ENCODE data around the gene C12orf56.
"Not testable (repeated sequence)": the region's sequence is repeated elsewhere in the genome, so short reads cannot be mapped to it uniquely, and the experiment has no call there.

The C12orf56 gene

DNA sequence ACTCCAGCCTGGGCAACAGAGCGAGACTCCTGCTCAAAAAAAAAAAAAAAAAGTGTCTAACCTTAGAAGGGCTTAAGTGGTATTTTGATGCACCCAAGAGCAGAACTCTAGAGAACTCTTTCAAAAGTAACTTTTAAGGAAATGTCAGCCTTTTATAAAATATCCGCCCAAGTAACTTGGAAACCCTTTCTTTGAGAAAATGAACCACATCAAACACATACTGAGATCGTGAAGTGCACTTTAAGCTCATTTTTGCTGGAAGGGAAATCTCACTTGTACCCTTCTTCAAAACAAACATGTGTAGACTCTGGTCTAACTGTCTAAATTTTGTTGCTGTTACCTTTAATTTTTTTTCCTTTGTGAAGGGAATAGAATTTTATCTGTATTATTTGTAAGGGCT, 5.5 kb downstream of the C12orf56 start:
- no peak for DNase-seq

DNA sequence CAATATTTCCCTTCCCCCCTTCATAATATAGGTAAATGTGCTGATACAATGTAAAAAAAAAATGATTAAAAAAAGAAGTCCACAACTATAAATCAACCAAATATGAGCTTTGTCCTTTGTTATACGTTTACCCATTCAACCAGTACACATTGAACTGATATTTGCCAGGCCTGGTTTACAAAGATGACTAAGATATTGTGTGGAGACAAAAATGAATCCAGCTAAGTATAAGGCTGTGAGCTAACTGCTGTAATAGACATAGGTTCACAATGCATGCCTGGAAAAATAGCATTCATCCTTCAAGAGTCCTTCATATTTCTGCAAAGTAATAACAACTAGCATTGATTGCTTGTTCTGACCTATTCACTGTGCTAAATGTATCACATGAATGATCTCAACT, 6.9 kb downstream of the C12orf56 start:
- no peak for DNase-seq

DNA sequence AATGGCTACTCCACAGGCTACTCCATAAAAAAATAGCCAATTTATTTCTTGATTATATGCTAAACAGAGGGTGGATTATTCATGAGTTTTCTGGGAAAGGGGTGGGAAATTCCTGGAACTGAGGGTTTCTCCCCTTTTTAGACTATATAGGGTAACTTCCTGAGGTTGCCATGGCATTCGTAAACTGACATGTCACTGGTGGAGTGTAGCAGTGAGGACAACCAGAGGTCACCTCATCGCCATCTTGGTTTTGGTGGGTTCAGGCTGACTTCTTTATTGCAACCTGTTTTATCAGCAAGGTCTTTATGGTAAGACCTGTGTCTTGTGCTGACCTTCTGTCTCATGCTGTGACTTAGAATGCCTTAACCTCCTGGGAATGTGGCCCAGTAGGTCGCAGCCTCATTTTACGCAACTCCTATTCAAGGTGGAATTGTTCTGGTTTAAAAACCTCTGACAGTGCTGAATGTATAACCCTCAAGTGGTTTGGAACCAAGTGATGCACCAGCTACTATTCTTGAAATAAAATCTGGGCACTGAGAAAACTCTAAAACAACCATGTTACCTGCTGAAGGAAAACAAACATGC, 27.7 kb downstream of the C12orf56 start:
- DNase-seq, result no peak

DNA sequence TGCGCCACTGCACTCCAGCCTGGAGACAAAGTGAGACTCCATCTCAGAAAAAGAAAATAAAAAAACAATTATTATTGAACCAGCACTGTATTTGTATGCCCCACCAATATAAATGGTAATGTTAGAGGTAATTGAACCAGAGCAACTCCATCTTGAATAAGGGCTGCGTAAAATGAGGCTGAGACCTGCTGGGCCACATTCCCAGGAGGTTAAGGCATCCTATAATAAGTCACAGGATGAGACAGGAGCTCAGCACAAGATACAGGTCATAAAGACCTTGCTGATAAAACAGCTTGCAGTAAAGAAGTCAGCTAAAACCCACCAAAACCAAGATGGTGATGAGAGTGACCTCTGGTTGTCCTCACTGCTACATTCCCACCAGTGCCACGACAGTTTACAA, 29.4 kb downstream of the C12orf56 start:
- DNase-seq, result not testable (repeated sequence)

DNA sequence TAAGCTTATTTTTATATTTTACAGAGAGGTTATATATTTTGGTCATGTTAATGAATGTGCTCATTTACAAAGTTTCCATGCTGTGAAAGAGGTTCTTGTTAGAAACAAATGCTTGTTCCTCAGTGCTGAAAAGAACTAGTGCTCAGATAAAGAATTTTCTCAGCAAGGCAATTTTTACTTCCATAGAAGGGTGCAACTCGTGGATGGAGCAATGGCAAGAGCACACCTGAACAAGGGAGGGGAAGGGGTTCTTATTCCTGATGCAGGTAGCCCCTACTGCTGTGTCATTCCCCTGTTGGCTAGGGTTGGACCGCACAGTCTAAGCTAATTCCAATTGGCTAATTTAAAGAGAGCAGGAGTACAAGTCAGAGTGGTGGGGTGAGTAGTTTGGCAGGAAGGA, 34.3 kb downstream of the C12orf56 start:
- DNase-seq, result not testable (repeated sequence)

DNA sequence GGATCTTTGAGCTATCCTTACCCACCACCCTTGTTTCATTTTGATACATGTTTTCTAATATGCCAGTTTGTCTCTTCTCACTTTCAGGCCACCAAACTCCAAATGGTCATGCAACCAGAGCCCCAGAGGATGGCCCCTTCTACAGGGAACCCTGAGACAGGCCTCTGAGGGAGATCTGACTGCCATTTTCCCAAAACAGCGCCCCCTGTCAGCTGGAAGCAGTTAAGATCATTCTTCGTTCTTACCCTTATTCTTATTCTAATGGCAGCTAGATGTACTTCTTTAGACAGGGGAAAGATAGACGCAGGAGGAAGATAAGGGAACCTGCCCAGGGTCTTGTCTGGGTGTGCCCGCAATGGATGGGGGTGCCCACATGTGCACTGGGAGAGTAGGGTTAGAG, 38.4 kb downstream of the C12orf56 start:
- DNase-seq, result no peak

DNA sequence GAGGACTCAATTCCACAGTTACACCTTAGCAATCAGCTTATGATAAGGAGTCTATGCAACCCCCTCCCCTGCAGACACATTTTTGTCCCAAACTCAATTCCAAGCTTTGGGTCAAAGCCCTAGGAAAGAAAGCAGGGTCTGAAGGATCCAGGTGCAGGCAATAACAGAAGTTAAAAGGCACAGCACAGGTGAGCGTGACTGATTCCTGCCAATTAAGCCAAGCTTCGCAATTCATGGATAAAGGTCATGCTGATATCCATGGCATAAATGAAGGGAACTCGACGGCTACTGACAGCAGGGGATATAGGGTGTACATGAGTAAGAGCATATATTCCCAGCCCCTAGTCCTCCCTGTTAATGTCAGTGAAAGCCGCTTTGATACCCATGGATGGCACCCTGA, 39.3 kb downstream of the C12orf56 start:
- no peak for DNase-seq

DNA sequence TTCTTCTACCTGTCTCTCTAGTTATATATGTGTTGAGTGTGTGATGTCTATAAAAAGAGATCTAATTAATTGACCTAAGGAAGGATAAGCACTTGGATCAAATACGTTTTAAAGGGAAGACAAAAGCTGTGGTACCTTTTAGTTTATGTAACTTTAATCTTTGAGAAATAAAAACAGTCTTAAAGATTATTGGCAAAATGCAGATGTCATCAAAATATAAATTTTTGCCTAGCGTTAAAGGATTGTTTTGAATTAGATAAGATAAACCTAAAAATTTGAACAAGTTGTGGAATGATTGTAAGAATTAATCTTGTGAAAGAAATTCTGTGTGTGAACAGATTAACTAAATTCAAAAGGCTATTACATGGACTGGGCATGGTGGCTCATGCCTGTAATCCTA, 42.9 kb downstream of the C12orf56 start:
- no peak for DNase-seq

DNA sequence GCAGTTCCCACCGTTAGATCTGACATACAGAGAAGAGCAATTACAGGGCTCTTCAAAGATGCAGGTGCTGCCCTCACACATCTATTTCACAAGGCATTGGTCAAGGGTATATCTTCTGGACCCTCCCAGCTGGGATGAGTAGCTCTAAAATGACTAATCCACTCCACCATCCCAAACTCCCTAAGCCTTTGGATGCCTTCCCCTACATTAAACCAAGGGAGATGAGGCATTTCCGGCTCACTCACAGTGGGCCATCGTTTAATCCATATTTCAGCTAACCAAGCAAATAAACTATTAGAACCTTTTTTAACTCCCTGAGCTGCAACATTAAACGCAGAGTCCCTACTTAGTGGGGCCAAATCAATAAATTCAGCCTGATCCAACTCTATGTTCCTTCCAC, 45.9 kb downstream of the C12orf56 start:
- not testable (repeated sequence) for DNase-seq

DNA sequence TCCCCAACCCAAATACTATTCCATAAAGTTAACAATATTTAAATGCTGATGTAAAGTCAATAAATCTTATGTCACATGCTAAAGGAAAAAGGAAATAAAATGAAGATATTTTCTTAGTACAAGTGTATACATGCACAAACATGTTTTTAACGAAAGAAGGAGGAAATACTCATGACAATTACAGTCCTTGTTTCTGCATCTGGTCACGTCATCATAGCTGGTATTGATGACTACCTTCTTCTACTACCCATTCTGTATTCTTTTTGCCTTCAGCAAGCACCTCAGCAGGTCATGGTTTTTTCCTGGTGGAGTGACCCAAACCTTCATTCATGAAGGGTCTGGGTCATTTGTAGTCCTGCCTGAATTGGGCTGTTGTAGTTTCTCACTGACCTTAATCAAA, 50.0 kb downstream of the C12orf56 start:
- DNase-seq, result not testable (repeated sequence)

DNA sequence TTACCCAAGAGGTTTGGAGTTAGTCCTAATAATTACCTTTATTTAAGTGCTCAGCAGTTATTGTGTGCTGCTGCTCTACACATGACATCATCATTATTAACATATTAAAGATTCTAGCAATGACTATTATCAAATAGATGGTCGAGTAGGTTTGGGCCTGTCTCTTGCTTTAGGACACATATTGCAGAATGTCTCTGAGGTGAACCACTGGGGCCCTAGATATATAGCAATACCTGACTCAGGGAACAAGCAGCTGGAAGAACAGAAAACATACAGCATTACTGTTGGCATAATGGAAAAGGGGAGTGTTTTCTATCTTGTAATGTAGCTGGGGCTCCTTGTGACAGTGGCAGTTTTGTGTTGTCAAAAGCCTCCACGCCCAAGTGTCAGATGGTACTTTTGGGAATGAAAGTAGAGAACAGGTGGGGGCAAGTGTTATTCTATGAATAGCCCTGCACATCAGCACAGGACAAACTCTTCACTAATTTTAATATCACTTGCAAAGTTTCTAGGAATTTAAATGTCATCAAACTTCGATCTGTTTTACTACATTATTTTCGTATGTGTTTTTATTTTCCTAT, 54.6 kb downstream of the C12orf56 start:
- DNase-seq, result no peak

DNA sequence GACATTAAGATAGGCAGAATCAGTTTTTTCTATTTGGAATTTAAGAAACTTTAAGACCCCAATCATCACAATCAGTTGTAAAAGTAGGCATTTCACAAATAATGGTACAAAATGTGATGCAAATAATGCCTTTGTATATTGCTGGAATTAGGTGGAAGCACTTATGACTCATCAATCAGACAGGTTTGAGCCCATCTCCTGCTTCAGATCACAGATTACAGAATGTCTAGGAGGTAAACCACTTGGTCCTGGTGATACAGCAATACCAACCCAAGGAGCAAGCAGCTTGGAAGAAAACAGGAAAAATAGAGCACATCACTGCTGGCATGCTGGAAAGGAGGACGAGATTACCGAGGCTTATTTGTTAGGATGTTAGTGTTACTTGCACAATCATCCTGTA, 57.6 kb downstream of the C12orf56 start:
- DNase-seq, result no peak

DNA sequence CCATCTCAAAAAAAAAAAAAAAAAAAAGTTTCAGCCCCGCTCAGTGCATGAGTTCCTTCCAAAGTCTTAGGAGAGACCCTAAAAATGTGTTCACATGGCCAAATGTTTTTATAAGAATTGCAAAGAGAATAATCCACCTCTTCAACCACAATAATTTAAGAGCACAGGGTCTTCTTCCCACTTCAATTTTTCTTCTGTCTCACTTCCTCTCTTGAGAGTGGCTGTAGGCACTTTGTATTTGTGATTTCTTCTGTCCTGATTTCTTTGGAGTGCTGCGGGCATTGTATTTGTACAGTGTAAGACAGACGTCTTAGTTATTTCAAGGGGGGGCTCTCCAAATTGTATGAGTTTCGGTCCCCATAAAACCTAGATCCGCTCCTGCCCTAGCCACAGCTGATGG, 58.3 kb downstream of the C12orf56 start:
- no peak for DNase-seq

DNA sequence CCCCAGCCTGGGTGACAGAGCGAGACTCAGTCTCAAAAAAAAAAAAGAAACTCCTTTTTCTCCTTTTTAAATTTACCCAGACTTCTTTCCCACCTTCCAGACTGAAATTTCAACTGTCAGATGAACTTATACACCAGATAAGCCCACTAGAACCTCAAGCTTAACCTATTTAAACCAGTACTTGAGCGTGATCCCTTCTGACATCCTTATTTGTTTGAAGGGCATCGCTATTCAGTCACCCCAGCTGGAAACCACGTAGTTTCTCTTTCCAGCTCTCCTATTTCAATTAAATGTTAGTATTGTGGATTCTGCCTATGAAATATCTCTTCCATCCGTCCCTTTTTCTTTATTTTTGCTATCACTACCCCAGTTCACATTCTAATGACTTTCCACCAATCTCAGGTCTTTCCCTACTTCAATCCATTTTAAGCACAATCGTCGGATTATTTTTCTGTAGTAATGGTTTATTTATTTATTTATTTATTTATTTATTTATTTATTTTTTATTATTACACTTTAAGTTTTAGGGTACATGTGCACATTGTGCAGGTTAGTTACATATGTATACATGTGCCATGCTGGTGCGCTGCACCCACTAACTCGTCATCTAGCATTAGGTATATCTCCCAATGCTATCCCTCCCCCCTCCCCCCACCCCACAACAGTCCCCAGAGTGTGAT, 61.4 kb downstream of the C12orf56 start:
- not testable (repeated sequence) for DNase-seq

DNA sequence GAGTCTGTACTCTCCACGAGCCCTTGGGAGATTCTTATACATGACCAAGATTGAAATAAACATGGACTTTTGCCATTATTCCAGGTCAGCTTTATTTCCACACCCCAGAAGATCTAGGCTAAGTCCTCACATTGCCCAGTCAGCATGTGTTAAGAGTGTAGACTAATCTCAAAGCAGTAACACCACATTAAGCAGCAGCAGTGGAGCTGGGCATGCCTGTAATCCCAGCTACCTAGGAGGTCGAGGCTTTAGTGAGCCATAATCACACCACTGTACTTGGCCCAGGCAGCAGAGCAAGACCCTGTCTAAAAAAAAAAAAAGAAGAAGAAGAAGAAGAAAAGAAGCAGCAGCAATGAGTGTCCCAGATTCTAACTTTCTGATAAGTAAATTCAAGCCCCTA, 65.5 kb downstream of the C12orf56 start:
- no peak for DNase-seq

DNA sequence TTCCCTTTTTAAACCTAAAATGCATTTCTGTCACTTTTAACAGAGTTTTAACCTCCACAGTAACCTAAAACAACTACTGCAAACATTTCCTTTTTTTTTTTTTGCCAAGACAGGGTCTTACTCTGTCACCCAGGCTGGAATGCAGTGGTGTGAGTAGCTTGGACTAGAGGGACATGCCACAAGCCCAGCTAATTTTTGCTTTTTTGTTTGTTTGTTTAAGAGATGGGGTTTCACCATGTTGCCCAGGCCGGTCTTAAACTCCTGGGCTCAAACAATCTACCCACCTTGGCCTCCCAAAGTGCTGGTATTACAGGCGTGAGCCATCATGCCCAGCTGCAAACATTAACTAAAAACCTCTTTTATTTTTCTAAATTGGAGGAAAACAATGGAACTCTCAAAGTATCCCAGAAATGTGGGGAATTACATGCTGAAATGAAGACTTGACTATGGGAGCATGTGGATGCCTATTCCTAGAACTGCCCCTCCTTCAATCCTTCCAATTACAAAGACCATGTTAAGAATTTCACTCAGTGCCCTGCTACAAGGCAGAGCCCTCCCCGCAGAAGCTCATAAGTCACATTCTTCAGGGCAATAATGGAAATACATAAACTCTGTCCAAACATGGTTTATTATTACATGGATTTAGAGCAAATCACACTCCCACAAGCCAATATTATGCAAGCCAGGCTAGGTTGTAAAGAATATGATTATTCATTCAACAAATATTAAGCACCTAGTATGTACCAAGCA, 66.9 kb downstream of the C12orf56 start:
- DNase-seq, result no peak

DNA sequence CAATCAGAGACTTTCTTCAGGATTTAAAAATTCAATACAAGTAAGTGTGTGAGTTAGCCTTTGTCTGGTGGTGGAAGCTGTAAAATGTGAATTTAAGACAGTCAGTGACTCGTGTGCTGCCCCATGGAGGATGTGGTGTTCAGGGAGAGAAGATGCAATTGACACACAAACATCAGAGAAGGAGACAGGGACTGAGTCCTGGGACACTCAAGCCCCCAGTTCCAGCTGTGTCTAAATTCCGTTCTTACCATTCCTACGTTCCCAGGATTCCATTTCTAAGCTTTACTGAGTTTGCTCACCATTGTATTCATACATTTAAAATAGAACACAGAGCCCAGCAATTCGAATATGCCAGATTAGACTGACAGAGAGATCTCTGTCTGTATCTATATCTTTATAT, 67.6 kb downstream of the C12orf56 start:
- DNase-seq, result no peak

DNA sequence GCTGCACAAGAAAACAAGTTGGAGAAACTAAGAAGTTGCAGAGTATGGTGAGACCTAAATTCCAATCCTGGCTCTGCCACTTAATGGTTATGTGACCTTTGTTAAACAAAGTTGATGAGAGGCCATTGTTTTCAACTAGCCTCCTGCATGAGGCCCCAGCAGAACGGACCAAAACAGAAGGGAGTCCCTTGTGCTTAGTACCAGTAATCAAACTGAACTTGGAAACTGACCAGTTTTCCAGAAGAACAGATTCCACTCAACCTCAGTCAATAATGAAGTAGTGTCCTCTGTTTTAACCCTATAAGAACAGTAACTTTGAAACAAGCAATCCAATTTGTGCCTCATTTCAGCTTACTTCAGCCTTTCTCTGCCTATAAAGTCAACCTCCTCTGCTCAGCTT, 69.9 kb downstream of the C12orf56 start:
- DNase-seq, result no peak

DNA sequence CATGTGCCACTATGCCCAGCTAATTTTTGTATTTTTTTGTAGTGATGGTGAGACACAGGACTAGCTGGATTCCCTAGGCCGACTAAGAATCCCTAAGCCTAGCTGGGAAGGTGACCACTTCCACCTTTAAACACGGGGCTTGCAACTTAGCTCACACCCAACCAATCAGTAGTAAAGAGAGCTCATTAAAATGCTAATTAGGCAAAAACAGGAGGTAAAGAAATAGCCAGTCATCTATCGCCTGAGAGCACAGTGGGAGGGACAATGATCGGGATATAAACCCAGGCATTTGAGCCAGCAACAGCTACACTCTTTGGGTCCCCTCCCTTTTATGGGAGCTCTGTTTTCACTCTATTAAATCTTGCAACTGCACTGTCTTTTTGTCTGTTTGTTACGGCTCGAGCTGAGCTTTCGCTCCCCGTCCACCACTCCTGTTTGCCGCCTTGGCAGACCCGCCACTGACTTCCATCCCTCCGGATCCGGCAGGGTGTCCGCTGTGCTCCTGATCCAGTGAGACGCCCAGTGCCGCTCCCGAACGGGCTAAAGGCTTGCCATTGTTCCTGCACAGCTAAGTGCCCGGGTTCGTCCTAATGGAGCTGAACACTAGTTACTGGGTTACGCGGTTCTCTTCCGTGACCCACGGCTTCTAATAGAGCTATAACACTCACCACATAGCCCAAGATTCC, 70.9 kb downstream of the C12orf56 start:
- not testable (repeated sequence) for DNase-seq

DNA sequence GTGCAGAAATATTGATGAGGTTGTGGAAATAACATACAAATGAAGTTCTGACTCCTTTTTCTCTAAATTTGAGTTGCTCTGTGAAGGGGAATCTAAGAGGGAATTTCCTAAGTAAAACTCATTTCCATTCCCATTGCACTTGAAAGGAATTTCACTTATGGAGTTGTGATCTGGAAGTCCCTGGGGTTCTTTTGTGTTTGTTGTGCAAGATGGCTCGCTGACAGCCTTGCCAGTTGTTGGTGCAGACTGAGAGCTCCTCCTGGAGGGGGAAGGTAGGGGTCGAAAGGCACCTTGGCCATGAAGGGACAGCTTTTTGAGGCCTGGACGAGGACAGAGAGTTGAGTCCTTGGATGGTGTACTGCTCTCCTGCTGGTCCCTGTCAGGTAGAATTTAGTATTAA, 72.0 kb downstream of the C12orf56 start:
- no peak for DNase-seq

DNA sequence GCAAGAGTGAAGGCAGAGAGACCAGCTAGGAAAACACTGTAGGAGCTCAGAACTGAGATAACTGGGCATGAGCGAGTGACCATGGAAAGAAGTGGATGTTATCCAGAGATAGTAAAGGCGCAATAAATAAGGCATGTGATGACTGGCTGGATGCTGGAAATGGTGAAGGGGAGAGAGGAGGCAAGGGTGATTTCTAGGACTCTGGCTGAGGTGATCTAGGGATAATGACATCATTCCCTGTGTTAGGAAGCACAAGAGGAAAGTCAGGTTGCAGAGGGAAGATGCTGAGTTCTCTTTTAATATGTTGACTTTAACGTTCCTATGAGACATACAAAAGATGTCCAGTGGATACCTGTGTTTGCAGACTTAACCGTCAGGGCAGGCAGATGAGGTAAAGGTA, 78.7 kb downstream of the C12orf56 start:
- no peak for DNase-seq

DNA sequence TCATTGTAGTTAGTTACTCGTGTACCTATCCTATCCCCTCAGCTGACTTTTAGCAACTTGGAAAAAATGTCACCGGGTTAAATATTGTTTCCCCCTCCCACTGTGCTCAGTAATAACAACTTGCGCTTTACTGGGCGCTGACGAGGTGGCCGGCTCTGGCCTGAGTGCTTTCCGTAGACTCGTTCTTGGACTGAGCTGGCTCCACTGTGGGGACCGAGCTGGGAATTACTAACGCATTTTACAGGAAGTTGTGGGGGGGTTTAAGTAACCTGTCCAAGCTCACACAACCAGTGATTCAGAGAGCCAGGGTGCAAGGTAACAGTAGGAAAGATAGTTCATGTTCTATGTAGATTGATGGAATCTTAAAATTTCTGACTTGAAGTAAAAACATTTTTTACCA, 86.0 kb downstream of the C12orf56 start:
- DNase-seq, result no peak

DNA sequence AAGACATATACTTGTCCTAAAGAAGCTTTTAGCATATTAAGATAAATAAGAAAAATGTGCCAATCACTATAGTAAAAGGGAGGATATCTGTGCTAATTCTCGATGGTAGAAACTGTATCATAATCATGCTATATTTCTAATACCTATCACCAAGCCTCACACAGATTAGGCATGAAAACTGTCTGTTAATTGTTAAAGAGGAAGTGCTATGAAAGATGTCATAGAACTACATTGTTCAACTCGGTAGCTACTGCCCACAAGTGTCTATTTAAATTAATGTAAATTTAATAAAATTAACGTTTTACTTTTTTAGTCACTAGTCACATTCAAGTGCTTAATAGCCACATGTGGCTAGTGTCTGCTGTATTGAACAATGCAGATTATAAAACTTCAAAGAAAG, 90.9 kb downstream of the C12orf56 start:
- no peak for DNase-seq
